ENCODE results near the gene PKDREJ. TPM values are rescaled to one million over a fixed set of nuclear protein-coding genes. Genes with fewer than 3 reads are reported as not detected.

The PKDREJ gene
- polyA plus RNA-seq, 1 of the 3 experiments (the other 2 are of a cell fraction): not detected

DNA sequence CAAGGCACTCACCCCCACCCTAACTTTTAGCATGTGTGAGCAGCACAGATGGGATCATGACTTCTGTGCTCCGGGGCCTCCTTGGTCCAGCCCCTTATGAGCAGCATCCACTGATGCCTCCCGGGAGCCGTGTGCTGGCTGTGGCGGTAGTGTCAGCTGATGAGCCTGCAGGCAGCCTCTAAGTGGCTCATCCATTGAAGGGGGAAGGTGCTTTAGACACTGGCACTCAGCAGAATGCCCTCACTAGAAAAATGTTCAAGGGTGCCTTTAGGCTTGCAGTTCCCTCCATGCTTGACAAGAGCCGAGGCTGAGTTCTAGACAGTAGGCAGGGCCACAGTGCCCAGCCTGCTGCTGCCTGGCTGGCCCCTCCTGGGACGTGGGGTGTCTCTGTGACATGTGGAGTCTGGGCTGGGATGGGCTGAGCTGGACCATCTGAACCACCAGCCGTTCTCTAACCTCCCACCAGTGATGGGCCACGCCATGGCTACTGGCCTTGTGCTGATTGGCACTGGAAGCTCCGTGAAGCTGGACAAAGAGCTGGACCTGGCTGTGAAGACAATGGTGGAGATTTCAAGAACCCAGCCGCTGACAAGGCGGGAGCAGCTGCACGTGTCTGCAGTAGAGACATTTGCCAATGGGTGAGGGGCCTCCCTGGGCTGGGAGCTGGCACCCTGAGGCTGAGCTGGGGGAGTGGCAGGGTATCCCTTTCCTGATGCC, 10.4 kb upstream of the PKDREJ start:
- no peak overlapping the region for H2AFZ ChIP-seq (ENCODE audit: low read depth)
- no peak for DNase-seq
- no peak for TF ChIP-seq RAD21 (IDR thresholded peaks at IDR 0.05; ENCODE audit: low read length)
- H3K4me3 ChIP-seq (ENCODE audit: low read depth in 2 of 2, low read length in 1 of 2): no peak overlapping the region
- H3K79me2 ChIP-seq (ENCODE audit: insufficient read depth): peaks cover 20% of the 10 kb centered on the region; the same call in 1 of the 2 replicates
- no peaks in the 10 kb centered on the region for H4K20me1 ChIP-seq (ENCODE audit: insufficient read depth)
- peaks cover 3% of the 10 kb centered on the region for H3F3A ChIP-seq (replicated peaks; ENCODE audit: insufficient read depth)
- H3K27me3 ChIP-seq (ENCODE audit: insufficient read depth): no peaks in the 10 kb centered on the region
- 100% methylated on average over 6 of the region's 12 CpGs for WGBS (ENCODE audit: low lambda C conversion rate)
- ChIA-PET CTCF (no interaction called here), POLR2A (no interaction called here)
- no peak overlapping the region for H3K9ac ChIP-seq
- no peaks in the 10 kb centered on the region for H3K9me3 ChIP-seq
- no peaks in the 10 kb centered on the region for H3K9me2 ChIP-seq
- no peak overlapping the region for H3K27ac ChIP-seq (ENCODE audit: low read depth in 2 of 2, low read length in 1 of 2)
- no peak overlapping the region for H3K4me2 ChIP-seq
- H3K4me1 ChIP-seq (ENCODE audit: control insufficient read depth in 1 of 2, insufficient read depth in 2 of 2, low read depth in 1 of 2, low read length in 1 of 2): peaks cover 0 to 8% of the 10 kb centered on the region in 2 experiments; a peak in 1 of 4 replicates
- peaks cover 24 to 47% of the 10 kb centered on the region in 2 experiments for H3K36me3 ChIP-seq (replicated peaks in 1 of 2; ENCODE audit: control insufficient read depth in 1 of 2, insufficient read depth in 2 of 2, low read length in 1 of 2)

DNA sequence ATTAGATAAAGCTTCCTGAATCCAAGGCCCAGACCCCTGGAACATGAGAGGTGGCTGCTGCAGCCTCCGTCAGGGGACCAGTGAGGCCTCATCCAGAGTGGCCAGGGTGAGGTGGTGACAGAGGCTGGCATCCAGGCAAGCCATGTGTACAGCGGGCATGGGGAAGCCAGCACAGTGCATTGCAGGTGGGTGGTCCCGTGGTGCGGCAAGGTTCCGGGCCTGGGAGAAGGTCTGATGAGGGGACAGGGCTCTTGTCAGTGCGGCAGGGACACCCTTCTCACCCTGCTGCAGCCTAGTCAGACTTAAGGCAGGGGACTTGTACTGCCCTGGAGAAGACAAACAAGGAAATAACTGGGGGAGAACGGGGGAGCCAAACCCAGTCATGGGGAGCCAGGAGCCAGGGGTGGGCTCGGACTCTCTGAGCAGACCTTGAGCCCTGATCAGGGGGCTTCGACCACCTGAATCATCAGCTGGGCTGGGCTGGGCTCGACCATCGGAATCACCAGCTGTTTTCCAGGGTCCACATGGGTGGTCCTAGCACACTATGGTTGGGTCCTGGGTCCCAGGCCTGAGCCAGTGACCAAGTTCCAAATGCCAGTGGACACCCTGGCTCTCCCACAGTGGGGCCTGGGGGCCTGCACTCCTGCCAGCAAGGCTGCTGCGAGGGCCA, 9.8 kb upstream of the PKDREJ start:
- Histone ChIP-seq H3K4me2 (no peak overlapping the region), H3K9ac (no peak overlapping the region), H2AFZ (ENCODE audit: low read depth) (no peak overlapping the region), H3K79me2 (ENCODE audit: insufficient read depth) (peaks cover 26% of the 10 kb centered on the region), H3K27ac (ENCODE audit: low read depth in 2 of 2, low read length in 1 of 2) (no peak overlapping the region), H3K4me1 (ENCODE audit: control insufficient read depth in 1 of 2, insufficient read depth in 2 of 2, low read depth in 1 of 2, low read length in 1 of 2) (peaks cover 0 to 12% of the 10 kb centered on the region in 2 experiments; a peak in 1 of 4 replicates), H3F3A (replicated peaks; ENCODE audit: insufficient read depth) (peaks cover 3% of the 10 kb centered on the region), H4K20me1 (ENCODE audit: insufficient read depth) (no peaks in the 10 kb centered on the region), H3K27me3 (ENCODE audit: insufficient read depth) (no peaks in the 10 kb centered on the region), H3K9me3 (no peaks in the 10 kb centered on the region), H3K9me2 (no peaks in the 10 kb centered on the region), H3K4me3 (ENCODE audit: low read depth in 2 of 2, low read length in 1 of 2) (no peak overlapping the region), H3K36me3 (replicated peaks in 1 of 2; ENCODE audit: control insufficient read depth in 1 of 2, insufficient read depth in 2 of 2, low read length in 1 of 2) (peaks cover 24 to 41% of the 10 kb centered on the region in 2 experiments)
- 90% methylated on average over 7 of the region's 12 CpGs for WGBS (ENCODE audit: low lambda C conversion rate)
- POLR2A ChIA-PET: no interaction called here
- CTCF ChIA-PET: no interaction called here
- TF ChIP-seq, protein P1, sequence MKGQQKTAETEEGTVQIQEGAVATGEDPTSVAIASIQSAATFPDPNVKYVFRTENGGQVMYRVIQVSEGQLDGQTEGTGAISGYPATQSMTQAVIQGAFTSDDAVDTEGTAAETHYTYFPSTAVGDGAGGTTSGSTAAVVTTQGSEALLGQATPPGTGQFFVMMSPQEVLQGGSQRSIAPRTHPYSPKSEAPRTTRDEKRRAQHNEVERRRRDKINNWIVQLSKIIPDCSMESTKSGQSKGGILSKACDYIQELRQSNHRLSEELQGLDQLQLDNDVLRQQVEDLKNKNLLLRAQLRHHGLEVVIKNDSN (IDR thresholded peaks at IDR 0.05; ENCODE audit: borderline replicate concordance, low read depth): no peak
- no peak for TF ChIP-seq FOSL2 (IDR thresholded peaks at IDR 0.05; ENCODE audit: borderline replicate concordance, low read depth)
- no peak for TF ChIP-seq EZH2phosphoT487 (IDR thresholded peaks at IDR 0.05; ENCODE audit: borderline replicate concordance, low read depth)
- TF ChIP-seq CHD2 (IDR thresholded peaks at IDR 0.05; ENCODE audit: low read length, partially characterized antibody): no peak
- TF ChIP-seq TAF1 (IDR thresholded peaks at IDR 0.05; ENCODE audit: borderline replicate concordance, low read depth, low read length): no peak
- TF ChIP-seq MEF2A (IDR thresholded peaks at IDR 0.05; ENCODE audit: borderline replicate concordance, low read depth): no peak
- no peak for TF ChIP-seq NFIC (IDR thresholded peaks at IDR 0.05; ENCODE audit: borderline replicate concordance)
- no peak for TF ChIP-seq RAD21 (IDR thresholded peaks at IDR 0.05; ENCODE audit: low read length)
- TF ChIP-seq POLR2AphosphoS5 (IDR thresholded peaks at IDR 0.05; ENCODE audit: low read depth, low read length): no peak
- no peak for TF ChIP-seq MXI1 (IDR thresholded peaks at IDR 0.05; ENCODE audit: low read depth, low read length)
- TF ChIP-seq, protein P2, sequence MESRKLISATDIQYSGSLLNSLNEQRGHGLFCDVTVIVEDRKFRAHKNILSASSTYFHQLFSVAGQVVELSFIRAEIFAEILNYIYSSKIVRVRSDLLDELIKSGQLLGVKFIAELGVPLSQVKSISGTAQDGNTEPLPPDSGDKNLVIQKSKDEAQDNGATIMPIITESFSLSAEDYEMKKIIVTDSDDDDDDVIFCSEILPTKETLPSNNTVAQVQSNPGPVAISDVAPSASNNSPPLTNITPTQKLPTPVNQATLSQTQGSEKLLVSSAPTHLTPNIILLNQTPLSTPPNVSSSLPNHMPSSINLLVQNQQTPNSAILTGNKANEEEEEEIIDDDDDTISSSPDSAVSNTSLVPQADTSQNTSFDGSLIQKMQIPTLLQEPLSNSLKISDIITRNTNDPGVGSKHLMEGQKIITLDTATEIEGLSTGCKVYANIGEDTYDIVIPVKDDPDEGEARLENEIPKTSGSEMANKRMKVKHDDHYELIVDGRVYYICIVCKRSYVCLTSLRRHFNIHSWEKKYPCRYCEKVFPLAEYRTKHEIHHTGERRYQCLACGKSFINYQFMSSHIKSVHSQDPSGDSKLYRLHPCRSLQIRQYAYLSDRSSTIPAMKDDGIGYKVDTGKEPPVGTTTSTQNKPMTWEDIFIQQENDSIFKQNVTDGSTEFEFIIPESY (IDR thresholded peaks at IDR 0.05; ENCODE audit: borderline replicate concordance, low read depth): no peak
- TF ChIP-seq YY1 (IDR thresholded peaks at IDR 0.05; ENCODE audit: low read depth): no peak
- TF ChIP-seq FOXM1 (IDR thresholded peaks at IDR 0.05; ENCODE audit: low read depth): no peak
- TF ChIP-seq EP300 (IDR thresholded peaks at IDR 0.05; ENCODE audit: borderline replicate concordance in 1 of 2, low read depth in 1 of 2, low read length in 1 of 2): no peak
- no peak for TF ChIP-seq RCOR1 (IDR thresholded peaks at IDR 0.05; ENCODE audit: low read length)
- no peak for DNase-seq
